VCaP (cell line): ENCODE data around the gene TMEM165.

ENCODE experiments used
- H3K27ac ChIP-seq: fragments of 450-650 bp; 2 replicates; pipeline ENCODE4 v1.5.1; 2017
- CTCF ChIP-seq: fragments of 450-650 bp; conservative IDR thresholded peaks from 2 replicates; pipeline ENCODE4 v1.5.1; 2017; ENCODE audit warnings: mild to moderate bottlenecking, moderate library complexity

The TMEM165 gene

GRCh38 chr4:55386073-55386472 lies 9.7 kb upstream of the TMEM165 start:
- TF ChIP-seq CTCF, result no peak
- no peak overlapping the region for H3K27ac ChIP-seq

DNA sequence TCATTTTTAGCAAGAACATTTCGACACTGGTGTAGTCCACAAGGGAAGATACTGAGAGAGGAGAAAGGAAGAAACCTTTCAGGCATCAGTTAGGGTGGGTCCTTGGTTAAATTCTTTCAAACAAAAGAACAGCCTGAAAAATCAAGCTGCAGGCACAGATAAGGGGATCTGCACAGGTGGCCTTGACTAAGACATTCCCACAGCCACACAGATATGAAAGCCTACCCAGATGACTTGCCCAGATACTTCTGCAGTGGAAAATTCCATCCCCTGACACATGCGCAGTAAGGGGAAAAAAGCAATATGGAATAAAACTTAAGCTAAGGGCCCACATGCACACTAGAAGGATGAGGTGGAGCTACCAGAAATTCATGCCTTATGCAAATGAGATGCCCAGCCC lies 8.9 kb upstream of the TMEM165 start:
- TF ChIP-seq CTCF, result no peak
- H3K27ac ChIP-seq, result no peak overlapping the region

GRCh38 chr4:55393461-55394320 lies 2.1 kb upstream of the TMEM165 start:
- no peak for TF ChIP-seq CTCF

GRCh38 chr4:55395218-55395528 lies 584 bp upstream of the TMEM165 start:
- peak overlapping the region; percentile 91 for H3K27ac ChIP-seq
- TF ChIP-seq CTCF, result no peak

More at GRCh38 chr4:55393461-55394320, 2.1 kb upstream of the TMEM165 start:
- H3K27ac ChIP-seq, result peak overlapping the region; percentile 29; the same call in 1 of the 2 replicates

DNA sequence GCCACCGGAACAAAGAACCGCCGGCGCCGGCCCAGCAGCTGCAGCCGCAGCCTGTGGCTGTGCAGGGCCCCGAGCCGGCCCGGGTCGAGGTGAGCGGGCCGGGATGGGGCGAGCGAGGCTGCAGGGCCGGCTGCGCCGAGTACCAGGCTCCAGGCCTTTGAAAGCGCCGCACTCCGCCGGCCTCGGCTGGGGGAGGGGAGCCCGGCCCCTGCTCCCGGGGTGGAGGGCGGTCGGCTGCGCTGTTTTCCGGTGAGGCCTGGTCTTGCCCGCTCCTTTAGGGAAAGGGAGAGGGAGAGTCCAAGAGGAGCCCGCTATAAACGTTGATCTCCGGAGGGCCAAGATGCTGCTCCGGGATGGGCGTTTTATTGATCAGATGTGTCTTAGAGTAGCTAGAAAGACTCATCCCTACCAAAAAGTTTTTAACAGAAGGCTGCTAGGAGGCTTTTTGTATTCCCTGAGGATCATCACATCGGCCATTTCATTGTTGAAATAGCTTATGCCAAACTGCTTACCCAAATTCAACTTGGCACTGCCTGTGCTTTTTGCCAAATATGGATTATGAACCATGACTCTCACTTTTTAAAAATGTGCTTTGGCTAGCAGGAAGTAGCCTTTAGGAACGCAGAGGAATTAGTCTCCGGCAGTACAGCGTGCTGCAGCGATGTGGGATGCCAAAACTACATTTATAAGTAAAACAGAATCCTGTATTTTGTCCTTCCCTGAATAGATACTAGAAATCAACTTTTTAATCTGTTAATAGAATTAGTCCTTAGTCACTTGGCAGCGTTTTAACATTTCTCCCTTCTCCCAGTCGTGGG lies 760 bp downstream of the TMEM165 start:
- no peak for TF ChIP-seq CTCF
- peak overlapping the region; percentile 91 for H3K27ac ChIP-seq

DNA sequence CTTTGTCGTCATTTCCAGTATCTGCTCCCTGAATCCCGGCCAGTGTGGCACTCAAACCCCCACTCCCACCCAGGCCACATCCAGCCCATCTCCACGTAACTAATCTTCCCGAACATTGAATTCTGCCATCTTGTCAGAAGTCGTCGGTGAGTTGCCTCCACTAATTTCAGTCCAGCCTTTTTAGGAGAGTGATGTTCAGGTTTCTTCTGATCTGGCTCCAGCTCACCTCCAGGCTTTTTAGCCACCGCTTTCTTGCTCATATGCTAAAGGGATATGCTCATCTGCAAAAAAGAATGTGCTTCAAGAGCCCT lies 1.3 kb downstream of the TMEM165 start:
- TF ChIP-seq CTCF, result no peak
- H3K27ac ChIP-seq, result peak overlapping the region; percentile 91

- H3K27ac ChIP-seq, result peak overlapping the region; percentile 91
- no peak for TF ChIP-seq CTCF
Measured at GRCh38 chr4:55397520-55398321, 2.0 kb downstream of the TMEM165 start.
